Subcutaneous abdominal adipose tissue (tissue), 5 donors: ENCODE results near the gene SLC37A1.

ENCODE experiments used
- H3K27ac ChIP-seq: one replicate; pipeline ENCODE4 v1.7.0; 2013; ENCODE audit warnings: low read depth, mild to moderate bottlenecking, inconsistent platforms, low read length, moderate library complexity
- H3K27me3 ChIP-seq, 5 donors: one replicate each; pipeline ENCODE4 v1.7.0; 2013; ENCODE audit warnings: low read length in 5 of 5, inconsistent platforms in 1 of 5; ENCODE audit not compliant: control insufficient read depth in 5 of 5, insufficient read depth in 4 of 5
- H3K36me3 ChIP-seq, 5 donors: one replicate each; pipeline ENCODE4 v1.7.0; 2013; ENCODE audit warnings: low read length in 5 of 5; ENCODE audit not compliant: control insufficient read depth in 5 of 5, insufficient read depth in 5 of 5
- H3K4me1 ChIP-seq, 5 donors: one replicate each; pipeline ENCODE4 v1.7.0; 2013; ENCODE audit warnings: low read length in 5 of 5, mild to moderate bottlenecking in 3 of 5, moderate library complexity in 1 of 5; ENCODE audit not compliant: control insufficient read depth in 5 of 5, insufficient read depth in 5 of 5
- H3K4me3 ChIP-seq, 5 donors: one replicate each; pipeline ENCODE4 v1.7.0; 2013; ENCODE audit warnings: low read length in 5 of 5, low read depth in 1 of 5
- H3K9ac ChIP-seq, 5 donors: one replicate each; pipeline ENCODE4 v1.7.0; 2013; ENCODE audit warnings: low read length in 5 of 5, mild to moderate bottlenecking in 4 of 5, moderate library complexity in 3 of 5
- H3K9me3 ChIP-seq, 5 donors: one replicate each; pipeline ENCODE4 v1.7.0; 2013; ENCODE audit warnings: low read length in 5 of 5; ENCODE audit not compliant: control insufficient read depth in 5 of 5
- donor health status: healthy.
- donor health status: healthy.
- donor health status: healthy.
- donor health status: healthy.
- donor health status: healthy.

SLC37A1 gene

DNA sequence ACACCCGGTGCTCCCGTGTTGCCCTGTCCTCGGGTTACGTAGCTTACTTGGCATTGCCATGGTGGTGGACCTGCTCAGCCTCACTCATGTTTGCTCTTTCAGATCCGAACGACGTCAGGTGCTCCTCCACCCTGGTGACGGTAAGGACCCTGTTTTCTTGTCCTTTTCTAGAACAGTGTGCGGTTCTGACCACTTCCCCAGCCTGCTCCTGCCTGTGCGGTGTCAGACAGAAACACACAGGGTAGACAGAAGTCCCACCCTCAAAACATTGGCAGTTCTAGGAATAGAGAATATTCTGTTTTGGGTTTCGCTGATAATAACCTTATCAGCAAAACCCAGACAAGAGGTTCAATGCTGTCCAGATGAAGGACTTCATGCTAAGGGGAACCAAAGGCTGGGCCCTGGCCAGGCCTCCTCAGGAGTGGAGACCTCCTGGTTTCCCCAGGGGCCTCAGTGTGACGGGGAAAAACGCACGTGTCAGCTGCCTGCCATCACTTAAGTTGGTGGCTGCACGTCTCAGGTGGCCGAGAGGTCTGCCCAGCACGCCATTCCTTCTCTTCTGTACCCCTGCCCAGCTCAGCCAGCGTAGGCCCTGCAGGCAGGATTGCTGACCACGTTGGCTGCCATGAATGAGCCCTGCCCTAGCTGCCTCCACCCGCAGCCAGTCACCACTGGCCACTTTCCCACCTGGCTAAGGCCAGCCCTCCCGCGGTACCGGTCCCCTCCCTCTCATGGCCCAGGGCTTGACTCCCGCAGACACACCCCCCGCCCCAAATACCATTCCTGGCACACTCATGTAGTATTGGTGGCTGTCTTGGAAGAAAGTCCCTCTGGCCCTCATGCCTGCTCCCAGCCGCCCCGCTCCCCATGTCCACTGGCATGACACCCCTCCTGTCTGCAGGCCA is 33.6 kb downstream of the SLC37A1 start:
- H3K27ac ChIP-seq = no peak overlapping the region
- no peak overlapping the region for H3K4me3 ChIP-seq
- peaks cover 0 to 2% (median 0%) of the 10 kb centered on the region in 5 donors for H3K4me1 ChIP-seq
- no peak overlapping the region for H3K9ac ChIP-seq
- peaks cover 0 to under 1% (median under 1%) of the 10 kb centered on the region in 5 donors for H3K9me3 ChIP-seq
- H3K36me3 ChIP-seq = peaks cover 4 to 67% (median 52%) of the 10 kb centered on the region in 5 donors
- H3K27me3 ChIP-seq = peaks cover 0 to 2% (median 0%) of the 10 kb centered on the region in 5 donors

DNA sequence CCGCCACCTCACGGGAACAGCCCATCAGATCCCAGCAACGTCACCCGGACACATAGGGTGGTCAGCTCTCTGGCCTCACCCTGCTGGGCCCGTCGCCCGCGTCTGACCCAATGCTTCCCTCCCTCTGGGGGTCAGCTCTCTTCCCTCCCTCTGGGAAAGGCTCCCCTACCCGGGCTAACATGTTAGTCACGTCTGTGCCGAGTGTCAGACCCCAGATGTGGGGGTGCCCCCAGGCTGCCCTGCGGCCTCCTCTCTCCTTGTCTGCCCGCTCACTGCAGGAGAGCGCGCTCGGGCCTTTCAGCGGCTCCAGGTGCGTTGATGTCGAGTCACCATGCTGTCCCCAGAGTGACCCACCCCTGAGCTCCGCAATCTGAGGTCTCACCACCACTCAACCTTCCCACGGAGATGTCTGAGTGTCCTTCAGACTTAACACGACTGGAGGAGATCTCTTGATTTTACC is 34.3 kb downstream of the SLC37A1 start:
- Histone ChIP-seq H3K27me3 (peaks cover 0 to 2% (median 0%) of the 10 kb centered on the region in 5 donors), H3K9me3 (peaks cover 0 to 4% (median 3%) of the 10 kb centered on the region in 5 donors), H3K9ac (no peak overlapping the region), H3K4me3 (no peak overlapping the region), H3K27ac (no peak overlapping the region), H3K36me3 (peaks cover 4 to 61% (median 50%) of the 10 kb centered on the region in 5 donors), H3K4me1 (peaks cover 0 to 2% (median 0%) of the 10 kb centered on the region in 5 donors)

DNA sequence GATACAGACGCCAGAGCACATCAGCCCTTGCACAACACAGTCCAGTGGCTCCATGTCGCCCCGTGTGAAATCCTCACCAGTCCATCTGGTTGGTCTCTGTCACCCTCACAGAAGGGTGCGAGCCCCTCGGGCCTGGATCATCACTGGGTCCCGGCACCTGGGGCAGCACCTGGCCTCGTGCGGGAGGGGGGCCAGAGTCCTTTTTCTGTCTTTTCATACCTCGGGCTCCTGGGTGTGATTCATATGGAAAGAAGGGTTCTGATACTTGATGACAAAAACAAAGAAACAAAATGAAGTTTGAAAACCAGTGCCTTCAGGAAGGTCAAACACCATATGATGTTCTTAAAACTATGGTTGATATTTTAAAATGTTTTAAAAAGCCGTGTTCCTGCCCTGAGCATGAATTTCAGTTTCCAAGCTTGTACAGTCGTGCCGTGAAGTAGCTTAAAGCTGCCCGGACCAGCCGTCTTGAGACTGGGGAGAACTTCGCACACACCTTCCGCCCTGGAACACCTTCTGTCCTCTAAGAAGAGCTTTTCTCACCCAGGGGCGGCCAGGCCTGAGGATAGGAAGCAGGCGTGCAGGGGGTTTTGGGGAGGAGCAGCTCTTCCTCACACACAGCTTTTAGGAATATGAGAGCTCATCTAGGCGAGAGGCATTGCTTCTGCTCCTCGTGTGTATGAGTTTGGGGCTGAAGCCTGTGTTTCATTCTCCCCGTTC is 35.2 kb downstream of the SLC37A1 start:
- H3K27ac ChIP-seq = no peak overlapping the region
- H3K9ac ChIP-seq = no peak overlapping the region
- H3K9me3 ChIP-seq = peaks cover 0 to 4% (median 3%) of the 10 kb centered on the region in 5 donors
- H3K4me1 ChIP-seq = peaks cover 0 to 2% (median 0%) of the 10 kb centered on the region in 5 donors
- H3K4me3 ChIP-seq = no peak overlapping the region
- peaks cover 4 to 53% (median 43%) of the 10 kb centered on the region in 5 donors for H3K36me3 ChIP-seq
- H3K27me3 ChIP-seq = peaks cover 0 to 2% (median 0%) of the 10 kb centered on the region in 5 donors

DNA sequence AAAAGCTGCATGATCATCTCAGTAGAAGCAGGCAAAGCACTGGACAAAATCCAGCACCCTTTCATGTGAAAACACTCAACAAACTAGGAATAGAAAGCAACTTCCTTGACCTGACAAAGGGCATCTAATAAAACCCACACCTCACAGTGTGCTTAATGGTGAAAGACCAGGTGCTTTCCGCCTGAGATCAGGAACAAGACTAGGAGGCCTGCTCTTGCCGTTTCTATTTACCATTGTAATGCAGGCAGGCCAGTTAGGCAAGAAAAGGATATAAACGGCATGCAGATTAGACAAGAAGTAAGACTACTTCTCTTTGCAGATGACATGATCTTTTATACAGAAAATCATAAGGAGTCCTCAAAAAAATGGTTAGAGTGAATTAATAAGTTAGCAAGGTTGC is 37.2 kb downstream of the SLC37A1 start:
- H3K9me3 ChIP-seq = peaks cover 0 to 4% (median 3%) of the 10 kb centered on the region in 5 donors
- peaks cover 0 to 2% (median 0%) of the 10 kb centered on the region in 5 donors for H3K4me1 ChIP-seq
- H3K4me3 ChIP-seq = no peak overlapping the region
- peaks cover 4 to 50% (median 38%) of the 10 kb centered on the region in 5 donors for H3K36me3 ChIP-seq
- H3K27ac ChIP-seq = no peak overlapping the region
- H3K9ac ChIP-seq = no peak overlapping the region
- peaks cover 0 to 2% (median 0%) of the 10 kb centered on the region in 5 donors for H3K27me3 ChIP-seq

DNA sequence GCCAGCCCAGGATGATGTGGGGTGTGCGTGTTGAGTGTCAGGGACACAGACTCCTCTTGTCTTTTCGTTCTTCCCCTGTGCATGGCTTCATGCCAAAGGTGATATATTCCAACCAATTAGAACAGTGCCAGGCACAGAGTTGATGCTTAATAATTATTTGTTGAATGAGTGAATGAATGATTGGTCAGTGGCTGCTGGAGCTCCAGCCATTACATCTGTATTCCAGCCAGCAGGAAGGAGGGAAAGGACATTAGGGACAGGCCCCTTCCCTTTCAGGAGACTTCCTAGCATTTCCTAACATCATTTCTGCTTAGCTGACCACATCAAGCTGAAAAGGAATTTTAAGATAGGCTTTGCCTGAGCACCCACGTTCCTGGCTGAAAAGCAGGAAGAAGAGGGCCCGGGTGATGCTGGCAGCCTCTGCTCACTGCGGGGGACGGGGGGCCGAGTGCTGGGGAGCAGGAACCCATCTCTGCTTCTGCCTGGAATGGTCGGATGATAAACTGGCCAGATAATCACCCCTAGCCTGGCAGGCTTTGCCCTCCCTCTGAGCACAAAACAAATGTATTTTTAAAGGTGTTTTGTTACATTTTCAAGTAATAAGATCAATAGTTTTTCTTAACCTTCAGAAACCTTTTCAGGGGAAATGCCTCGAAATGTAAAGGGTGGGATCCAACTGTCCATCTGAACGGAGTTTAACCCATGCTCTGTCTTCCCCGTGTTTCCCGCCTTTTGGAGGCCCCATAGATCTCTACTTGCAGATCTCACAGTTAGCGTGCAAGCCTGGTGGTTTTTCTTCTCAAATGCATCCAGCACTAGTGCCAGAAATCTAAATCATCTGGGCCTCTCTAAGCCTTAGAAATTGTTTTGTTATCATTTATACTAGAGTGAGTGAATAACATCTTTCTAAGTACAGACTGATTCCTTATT is 39.0 kb downstream of the SLC37A1 start:
- Histone ChIP-seq H3K9ac (no peak overlapping the region), H3K27me3 (peaks cover 0 to 2% (median 0%) of the 10 kb centered on the region in 5 donors), H3K27ac (no peak overlapping the region), H3K9me3 (peaks cover 0 to 4% (median 3%) of the 10 kb centered on the region in 5 donors), H3K4me1 (no peaks in the 10 kb centered on the region), H3K36me3 (peaks cover 4 to 50% (median 38%) of the 10 kb centered on the region in 5 donors), H3K4me3 (no peak overlapping the region)

DNA sequence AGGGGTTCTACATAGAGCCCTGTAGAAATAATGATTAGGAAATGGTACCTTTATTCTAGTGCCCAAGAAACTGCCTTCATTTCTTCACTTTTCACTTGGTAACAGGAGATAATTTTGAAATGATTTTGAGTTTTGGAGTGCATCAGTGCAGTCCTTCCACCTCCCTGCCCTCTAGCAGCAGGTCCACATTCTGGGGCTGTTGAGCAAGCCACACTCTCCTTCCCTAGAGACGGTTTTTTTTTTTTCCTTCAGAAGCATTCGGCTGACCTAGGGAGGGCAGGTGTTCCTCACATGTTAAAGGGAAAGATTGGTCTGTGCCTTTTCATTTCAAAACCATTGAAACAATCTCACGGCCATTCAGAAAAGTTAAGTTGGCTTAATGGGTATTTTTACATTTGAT is 39.8 kb downstream of the SLC37A1 start:
- Histone ChIP-seq H3K4me3 (no peak overlapping the region), H3K4me1 (no peaks in the 10 kb centered on the region), H3K9ac (no peak overlapping the region), H3K27me3 (peaks cover 0 to 2% (median 0%) of the 10 kb centered on the region in 5 donors), H3K27ac (no peak overlapping the region), H3K9me3 (peaks cover 0 to 4% (median 3%) of the 10 kb centered on the region in 5 donors), H3K36me3 (peaks cover 4 to 45% (median 32%) of the 10 kb centered on the region in 5 donors)

DNA sequence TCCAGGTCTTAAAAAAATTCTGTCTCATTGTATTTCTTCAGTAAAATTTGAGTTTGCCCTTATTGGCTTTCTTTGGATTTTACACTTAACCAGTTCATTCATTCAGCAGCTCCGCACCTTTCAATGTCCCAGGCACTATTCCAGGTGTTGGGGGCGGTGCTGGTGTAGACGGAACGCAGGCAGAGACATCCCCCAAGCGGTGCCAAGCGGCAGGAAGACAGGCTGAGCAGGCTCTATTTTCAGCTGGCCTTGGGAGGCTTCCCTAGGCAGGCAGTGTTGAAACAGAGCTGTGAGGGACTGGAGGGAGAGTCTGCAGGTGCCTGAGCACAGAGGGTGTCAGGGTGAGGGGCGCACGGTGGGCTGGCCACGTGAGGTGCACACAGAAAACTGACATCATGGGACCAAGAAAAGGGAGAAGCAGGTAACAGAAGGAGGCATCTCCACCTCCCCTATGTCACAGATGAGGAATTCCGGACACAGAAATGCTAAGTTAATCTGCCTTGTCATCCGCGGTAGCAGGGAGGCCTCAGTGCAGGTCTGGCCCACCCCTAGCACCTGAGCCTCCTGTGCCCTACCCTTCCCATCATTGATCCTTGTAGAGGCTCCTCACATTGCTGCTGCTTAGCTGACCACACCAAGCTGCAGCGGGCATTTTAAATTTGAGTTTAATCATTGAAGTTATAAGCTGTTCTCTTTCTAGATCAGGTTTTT is 40.8 kb downstream of the SLC37A1 start:
- no peaks in the 10 kb centered on the region for H3K4me1 ChIP-seq
- no peak overlapping the region for H3K4me3 ChIP-seq
- no peak overlapping the region for H3K27ac ChIP-seq
- peaks cover 4 to 45% (median 33%) of the 10 kb centered on the region in 5 donors for H3K36me3 ChIP-seq
- no peaks in the 10 kb centered on the region for H3K27me3 ChIP-seq
- H3K9me3 ChIP-seq = peaks cover 0 to 4% (median 3%) of the 10 kb centered on the region in 5 donors
- no peak overlapping the region for H3K9ac ChIP-seq

DNA sequence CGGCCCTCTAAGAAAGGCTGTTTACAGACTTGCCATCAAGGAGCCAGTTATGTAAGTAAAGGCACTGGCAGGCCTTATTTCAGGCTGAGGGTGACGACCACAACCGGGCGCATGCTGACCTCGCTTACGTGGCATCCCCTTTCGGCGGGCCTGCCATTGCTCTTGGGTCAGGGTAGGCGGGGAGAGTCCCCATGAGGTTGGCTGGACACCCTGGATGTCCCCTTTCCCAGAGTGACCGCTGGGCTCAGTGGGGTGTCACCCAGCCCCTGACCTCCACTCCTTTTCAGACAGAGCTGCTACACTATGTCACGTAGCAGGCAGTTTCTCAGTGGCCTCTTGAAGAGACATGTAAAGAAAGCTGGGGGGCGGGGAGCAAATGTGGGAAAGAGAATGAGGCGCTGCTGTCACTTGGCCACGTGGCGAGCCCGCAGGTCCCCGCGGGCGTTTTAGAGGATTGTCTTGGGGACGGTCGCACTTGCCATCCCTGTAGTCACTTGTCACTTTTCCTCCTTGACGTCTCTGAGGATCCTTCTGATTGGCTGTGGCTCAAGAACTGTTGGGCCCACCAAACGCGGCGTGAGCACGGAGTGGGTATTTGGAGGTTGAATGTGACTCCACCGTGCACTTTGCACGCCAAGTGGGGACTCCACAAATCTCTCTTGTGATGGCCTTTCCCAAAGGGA is 42.2 kb downstream of the SLC37A1 start:
- H3K4me1 ChIP-seq = no peaks in the 10 kb centered on the region
- peaks cover 0 to 54% (median 32%) of the 10 kb centered on the region in 5 donors for H3K36me3 ChIP-seq
- no peak overlapping the region for H3K27ac ChIP-seq
- H3K27me3 ChIP-seq = no peaks in the 10 kb centered on the region
- no peak overlapping the region for H3K9ac ChIP-seq
- H3K9me3 ChIP-seq = peaks cover 0 to 4% (median 3%) of the 10 kb centered on the region in 5 donors
- no peak overlapping the region for H3K4me3 ChIP-seq
